Fibroblast of upper back skin (primary cell): ENCODE results near the gene C16orf92.

Experiments used
- DNase-seq: peaks from one replicate; pipeline ENCODE4 v3.0.0-alpha.2; 2013

Gene C16orf92, protein sequence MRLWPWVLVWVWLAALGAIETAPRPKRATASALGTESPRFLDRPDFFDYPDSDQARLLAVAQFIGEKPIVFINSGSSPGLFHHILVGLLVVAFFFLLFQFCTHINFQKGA

DNA sequence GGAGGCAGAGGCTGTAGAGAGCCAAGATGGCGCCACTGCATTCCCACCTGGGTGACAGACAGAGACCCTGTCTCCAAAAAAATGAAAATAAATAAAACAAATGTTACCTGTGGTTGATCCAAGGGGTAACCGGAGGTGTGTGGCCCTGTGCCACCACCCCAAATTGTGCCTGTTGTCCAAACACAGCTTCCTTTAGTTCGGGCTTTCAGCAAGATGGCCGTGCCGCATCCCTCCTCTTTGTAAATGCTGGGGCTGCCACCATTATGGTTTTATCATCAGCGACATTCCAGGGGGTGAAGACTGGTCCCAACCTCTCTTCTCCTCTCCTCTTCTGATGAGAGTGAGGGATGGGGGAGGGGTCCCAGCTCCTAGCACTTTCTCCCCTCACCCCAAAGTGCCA lies at the start of gene C16orf92:
Gene C16orf92, plus strand, starts transcription at position 312 of the 400 bp plus-strand sequence. CDS start 143 bp downstream, outside the sequence.
- no peak for DNase-seq

DNA sequence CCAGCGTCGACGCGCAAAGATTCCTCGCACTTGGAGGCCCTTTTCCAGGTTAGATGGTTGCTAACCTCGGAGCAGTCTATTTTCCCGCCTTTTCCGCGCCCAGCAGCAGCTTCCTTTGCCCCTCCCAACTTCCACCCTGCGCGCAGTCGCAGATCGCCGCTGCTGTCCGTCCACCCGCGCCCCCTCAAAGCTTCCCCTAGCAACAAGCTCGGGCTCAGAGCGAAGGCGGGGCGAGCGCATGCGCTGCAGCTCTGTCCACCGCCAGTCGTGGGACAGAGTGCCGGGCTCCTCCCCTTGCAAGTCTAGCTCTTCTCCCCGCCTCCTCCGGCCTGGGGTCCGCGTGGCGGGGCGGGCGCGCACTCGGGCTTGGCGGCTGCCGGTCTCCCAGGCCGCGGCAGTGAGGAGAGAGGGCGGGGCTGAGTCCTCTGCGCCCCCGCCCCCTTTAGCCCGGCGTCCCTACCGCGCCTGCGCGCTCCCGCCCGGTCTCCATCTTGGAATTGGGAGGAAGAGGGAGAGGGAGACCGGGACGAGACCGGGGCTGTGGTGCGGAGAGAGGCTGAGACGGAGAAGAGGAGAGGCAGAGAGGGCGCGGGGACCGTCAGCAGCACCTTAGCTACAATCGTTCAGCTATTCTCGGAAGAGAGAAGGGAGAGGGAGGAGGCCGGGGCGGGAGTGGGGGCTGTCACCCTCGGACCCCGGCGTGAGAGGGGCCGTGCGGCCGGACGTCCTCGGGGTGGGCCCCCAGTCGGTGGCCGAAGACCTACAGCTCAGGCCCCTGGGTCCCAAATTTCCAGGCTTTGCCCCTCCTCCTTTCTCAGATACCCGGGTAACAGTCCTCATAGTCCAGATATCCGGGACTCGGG lies 49.4 kb upstream of the C16orf92 start, which contains the start of gene TAOK2:
Gene TAOK2, plus strand, starts transcription at position 485 of the 863 bp plus-strand sequence. CDS start 3,905 bp downstream, outside the sequence.
- peak; percentile 99 for DNase-seq

DNA sequence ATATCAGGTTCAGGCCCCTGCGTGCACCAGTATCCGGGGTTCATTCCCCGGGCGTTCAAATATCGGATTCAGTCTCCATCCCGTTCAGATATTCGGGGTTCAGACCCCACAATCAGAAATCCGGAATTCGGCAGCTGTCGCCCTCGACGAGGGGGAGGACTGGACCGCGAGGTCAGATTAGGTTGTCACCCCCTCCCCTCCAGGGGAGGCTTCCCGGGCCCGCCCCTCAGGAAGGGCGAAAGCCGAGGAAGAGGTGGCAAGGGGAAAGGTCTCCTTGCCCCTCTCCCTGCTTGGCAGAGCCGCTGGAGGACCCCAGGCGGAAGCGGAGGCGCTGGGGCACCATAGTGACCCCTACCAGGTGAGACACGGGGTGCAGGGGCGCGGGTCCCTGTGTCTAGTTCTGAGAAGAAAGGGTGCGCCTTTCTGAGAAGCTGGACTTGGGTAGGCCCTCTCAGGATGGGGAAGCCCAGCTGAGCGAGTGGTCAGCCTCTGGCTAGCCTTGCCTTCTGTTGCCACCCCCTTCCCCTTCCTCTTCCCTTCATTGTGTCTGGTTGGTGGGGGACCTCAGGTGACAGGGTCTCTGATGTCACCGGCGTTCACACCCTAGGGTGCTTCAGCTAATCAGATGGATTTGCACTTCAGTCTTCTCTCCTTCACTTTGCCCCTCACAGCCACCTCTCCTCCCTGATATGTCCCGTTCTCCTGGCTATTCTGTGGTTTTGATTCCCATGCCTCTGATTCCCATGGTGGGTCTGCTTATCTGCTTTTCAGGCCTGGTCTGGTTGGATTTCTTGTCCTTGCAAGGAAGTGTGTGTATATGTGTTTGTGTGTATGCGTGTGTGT lies 48.5 kb upstream of the C16orf92 start:
- no peak for DNase-seq

DNA sequence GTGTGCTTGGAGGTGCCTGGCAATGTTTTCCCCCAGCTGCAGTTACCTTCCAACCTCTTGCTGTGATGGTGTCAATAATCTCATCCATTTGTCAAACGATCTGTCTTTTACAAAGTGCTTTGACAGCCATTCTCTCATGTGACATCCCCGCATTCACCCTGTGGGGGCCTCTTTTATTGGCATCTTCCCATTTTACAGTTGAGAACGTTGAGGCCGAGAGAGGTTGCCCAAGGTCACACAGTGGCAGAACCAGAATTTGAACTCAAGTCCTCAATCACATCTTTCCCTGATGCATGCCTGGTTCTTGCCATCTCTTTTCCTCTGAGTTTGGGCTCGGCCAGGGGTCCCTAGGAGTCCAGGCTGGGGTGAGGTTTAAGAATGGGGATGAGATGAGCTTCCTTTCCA lies 47.9 kb upstream of the C16orf92 start:
- no peak for DNase-seq

DNA sequence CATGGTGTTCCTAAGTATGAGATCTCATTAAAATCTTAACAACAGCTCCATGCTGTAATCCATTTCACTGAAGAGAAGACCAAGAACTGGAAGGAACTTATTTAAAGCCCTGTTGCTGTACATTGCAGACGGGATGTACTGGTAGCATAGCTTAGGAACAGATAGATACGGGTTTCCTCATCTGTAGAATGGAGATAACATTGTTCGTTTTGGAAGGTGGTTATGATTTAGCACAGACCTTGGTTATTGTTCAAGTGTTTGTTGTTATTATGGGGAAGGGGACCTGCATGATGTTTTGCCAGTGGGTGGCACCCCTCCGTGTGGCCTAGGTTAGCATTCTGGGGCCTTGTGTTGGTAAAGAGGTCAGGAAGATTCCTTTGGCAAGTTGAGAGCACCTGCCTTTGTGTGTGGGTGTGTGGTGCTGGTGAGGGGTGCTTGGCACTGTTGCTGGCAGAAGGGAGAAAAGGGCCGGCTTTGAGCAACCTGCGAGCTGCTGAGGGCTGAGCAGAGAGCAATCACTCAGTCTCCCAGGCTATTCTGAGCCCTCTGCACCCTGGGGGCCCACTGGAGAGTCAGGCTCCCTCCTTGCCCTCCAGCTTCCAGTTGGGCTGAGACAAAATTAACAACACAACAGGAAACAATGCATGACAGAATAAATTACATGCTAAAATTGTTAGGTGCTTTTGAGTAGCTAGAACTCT lies 47.0 kb upstream of the C16orf92 start:
- DNase-seq: no peak

DNA sequence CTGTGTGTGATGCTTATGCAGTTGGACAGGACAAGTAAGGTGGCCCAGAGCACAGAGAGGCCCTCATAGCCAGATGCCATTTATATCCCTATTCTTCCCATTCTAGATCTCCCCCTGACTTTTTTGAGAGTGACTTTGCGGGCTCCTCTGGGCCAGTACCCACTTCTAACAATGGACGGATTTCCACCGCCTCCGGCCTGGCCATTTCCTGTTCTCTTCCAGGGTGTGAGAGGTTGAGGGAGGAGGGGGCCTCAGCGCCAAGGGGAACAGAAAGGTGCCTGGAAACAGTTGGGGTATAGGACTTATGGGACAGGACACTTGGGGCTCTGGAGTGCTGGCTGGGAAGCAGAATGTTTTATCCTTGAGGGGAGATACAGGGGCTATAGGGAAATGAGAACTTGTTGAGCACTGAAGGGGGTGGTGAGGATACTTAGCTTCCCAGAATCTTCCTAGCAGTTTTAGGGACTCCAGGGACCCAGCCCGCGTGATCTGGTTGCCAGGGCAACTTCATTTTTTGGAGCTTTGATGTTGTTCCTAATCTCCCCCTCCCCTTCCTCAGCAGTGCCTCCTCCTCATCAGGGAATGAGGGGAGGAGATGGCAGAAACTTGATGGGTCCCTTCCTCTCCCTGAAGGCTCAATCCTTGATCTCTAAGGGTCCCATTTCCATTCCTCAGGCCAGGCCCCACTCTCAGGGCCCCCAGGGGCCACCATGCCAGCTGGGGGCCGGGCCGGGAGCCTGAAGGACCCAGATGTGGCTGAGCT lies 45.8 kb upstream of the C16orf92 start:
- no peak for DNase-seq

DNA sequence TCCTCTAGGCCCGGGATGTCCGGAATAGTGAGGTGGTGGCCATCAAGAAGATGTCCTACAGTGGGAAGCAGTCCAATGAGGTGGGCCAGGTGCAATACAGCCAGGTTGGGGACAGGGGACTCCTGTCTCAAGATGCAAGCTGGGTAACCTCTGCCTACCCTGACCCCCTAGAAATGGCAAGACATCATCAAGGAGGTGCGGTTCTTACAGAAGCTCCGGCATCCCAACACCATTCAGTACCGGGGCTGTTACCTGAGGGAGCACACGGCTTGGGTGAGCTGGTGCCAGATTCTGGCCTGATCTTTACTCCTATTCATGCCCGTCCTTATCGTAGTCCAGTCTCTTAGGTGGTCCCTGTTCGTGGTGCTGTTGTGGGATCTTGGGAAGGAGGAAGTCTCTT lies 44.9 kb upstream of the C16orf92 start:
- DNase-seq: no peak

DNA sequence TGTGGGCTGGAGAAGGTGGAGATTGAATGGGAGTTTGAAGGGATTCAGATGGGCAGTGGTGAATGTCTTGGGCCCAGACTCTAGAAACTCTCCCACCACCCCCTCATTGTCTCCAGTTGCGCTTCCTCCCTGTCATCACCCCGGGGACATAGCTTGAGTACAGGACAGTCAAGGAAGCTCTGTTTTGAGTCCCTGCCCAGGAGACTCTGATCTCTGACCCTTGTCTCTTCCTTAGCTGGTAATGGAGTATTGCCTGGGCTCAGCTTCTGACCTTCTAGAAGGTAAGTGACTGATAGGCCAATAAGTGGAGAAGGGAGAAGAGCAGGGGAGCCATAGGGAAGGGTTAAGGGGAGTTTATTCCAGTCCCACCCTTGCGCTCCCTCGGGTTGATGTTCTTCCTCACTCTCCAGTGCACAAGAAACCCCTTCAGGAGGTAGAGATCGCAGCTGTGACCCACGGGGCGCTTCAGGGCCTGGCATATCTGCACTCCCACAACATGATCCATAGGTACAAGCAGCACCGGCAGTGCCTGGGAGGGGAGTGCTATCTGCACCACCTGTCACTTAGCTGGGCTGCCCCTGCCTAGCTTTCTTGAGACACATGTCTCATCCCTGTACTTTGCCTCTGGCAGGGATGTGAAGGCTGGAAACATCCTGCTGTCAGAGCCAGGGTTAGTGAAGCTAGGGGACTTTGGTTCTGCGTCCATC lies 44.3 kb upstream of the C16orf92 start:
- no peak for DNase-seq

DNA sequence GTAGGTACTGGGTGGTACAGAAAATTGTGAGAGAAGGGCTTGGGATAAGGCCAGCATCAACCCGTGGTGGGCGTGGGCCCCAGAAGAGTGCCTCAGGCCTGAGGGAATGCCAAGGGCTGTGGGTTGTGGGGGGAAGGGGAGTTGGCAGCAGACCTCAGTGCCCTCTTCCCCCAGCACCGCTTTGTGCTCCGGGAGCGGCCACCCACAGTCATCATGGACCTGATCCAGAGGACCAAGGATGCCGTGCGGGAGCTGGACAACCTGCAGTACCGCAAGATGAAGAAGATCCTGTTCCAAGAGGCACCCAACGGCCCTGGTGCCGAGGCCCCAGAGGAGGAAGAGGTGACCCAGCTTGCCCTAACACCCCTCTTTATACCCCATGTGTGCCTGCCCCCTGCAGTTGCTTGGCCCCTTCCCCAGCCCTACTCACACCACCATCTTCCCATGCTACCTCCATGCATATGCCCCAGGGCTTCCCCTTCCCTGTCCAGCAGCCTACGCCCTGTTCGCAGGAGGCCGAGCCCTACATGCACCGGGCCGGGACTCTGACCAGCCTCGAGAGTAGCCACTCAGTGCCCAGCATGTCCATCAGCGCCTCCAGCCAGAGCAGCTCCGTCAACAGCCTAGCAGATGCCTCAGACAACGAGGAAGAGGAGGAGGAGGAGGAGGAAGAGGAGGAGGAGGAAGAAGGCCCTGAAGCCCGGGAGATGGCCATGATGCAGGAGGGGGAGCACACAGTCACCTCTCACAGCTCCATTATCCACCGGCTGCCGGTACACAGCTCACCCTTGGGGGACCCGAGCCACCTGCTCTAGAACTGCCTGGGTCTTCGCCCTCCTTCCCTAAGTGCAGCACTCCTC lies 40.2 kb upstream of the C16orf92 start:
- DNase-seq: no peak

DNA sequence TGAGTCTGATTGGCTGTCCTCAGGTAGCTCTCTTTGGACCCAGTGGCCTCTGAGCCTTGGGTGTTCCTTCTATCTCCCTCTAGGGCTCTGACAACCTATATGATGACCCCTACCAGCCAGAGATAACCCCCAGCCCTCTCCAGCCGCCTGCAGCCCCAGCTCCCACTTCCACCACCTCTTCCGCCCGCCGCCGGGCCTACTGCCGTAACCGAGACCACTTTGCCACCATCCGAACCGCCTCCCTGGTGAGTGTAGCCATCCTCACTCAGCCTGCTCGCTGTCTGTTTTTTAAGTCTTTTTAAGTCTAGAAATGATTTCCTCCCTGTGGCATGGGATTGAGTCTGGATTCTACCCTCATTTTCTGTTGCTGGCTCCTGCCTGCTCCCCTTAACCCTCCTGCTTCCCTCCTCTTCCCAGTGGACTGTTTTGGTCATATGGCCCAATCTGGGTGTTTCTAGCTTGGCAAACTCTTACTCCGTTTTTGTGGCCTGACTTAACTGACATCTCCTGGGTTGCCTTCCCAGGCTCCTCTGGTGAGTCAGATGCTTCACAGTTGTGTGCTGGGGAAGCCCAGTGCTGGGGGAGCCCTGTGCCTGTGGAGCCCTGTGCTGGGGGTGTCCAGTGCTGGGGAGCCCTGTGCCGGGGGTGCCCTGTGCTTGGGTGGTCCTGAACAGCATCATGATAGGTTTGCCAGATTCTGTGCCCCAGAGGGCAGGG lies 39.4 kb upstream of the C16orf92 start:
- peak; percentile 14 for DNase-seq

DNA sequence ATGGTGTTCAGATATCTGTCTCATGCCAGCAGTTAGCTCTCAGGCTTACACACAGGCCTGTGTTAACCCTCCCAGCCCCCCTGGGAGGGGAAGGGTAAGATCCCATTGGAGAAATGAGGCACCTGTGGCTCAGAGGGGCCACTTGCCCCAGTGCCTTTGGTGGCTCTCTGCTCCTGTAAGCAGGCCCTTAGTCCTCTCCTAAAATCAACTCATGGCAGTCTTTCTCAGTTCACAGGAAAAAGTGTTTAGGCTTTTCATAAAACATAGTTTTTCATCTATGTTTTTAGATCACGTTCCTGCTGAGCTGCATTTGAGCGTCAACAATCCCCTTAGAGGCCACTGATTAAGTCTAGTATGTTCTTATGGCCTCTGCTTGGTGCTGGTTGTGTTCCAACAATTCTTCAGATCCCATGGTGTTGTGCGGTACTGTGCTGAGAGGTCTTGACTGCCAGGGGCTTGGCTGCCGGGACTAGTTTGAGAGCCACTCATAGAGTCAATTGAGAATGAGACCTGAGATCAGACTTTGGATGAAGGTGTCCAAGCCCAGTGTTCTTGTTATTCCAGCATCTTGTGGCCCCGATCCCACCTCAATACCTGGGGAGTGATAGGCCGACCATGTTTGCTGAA lies 38.7 kb upstream of the C16orf92 start:
- no peak for DNase-seq

DNA sequence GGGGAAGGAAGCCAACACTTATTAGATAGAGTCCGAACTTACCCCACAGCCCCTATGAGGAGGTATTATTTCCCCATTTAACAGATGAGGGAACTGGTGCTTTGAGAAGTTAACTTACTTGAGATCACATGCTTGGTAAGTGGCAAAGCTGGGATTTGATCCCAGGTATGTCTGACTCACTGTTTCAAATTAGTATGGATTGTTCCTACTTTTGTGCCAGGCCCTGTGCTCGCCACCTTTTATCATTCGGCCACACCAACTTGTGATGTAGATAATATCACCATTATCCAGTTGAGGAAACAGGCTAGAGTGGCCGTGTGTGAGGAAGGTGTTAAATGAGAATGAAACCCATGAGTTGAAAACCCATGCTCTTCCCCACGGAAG lies 38.2 kb upstream of the C16orf92 start:
- DNase-seq: no peak

DNA sequence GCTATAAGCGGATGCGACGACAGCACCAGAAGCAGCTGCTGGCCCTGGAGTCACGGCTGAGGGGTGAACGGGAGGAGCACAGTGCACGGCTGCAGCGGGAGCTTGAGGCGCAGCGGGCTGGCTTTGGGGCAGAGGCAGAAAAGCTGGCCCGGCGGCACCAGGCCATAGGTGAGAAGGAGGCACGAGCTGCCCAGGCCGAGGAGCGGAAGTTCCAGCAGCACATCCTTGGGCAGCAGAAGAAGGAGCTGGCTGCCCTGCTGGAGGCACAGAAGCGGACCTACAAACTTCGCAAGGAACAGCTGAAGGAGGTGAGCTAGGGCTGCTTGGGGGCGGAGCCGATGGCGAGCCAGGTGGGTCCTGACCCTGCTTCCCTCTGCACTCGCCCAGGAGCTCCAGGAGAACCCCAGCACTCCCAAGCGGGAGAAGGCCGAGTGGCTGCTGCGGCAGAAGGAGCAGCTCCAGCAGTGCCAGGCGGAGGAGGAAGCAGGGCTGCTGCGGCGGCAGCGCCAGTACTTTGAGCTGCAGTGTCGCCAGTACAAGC lies 37.7 kb upstream of the C16orf92 start:
- DNase-seq: no peak

DNA sequence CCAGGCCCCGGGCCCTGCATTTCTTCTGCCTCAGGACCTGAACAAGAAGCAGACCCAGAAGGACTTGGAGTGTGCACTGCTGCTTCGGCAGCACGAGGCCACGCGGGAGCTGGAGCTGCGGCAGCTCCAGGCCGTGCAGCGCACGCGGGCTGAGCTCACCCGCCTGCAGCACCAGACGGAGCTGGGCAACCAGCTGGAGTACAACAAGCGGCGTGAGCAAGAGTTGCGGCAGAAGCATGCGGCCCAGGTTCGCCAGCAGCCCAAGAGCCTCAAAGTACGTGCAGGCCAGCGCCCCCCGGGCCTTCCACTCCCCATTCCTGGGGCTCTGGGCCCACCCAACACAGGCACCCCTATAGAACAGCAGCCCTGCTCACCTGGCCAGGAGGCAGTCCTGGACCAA lies 36.8 kb upstream of the C16orf92 start:
- DNase-seq: no peak

DNA sequence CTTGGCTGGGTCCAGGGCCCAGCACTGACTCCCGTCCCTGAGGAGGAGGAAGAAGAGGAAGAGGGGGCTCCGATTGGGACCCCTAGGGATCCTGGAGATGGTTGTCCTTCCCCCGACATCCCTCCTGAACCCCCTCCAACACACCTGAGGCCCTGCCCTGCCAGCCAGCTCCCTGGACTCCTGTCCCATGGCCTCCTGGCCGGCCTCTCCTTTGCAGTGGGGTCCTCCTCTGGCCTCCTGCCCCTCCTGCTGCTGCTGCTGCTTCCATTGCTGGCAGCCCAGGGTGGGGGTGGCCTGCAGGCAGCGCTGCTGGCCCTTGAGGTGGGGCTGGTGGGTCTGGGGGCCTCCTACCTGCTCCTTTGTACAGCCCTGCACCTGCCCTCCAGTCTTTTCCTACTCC lies 36.1 kb upstream of the C16orf92 start:
- no peak for DNase-seq

DNA sequence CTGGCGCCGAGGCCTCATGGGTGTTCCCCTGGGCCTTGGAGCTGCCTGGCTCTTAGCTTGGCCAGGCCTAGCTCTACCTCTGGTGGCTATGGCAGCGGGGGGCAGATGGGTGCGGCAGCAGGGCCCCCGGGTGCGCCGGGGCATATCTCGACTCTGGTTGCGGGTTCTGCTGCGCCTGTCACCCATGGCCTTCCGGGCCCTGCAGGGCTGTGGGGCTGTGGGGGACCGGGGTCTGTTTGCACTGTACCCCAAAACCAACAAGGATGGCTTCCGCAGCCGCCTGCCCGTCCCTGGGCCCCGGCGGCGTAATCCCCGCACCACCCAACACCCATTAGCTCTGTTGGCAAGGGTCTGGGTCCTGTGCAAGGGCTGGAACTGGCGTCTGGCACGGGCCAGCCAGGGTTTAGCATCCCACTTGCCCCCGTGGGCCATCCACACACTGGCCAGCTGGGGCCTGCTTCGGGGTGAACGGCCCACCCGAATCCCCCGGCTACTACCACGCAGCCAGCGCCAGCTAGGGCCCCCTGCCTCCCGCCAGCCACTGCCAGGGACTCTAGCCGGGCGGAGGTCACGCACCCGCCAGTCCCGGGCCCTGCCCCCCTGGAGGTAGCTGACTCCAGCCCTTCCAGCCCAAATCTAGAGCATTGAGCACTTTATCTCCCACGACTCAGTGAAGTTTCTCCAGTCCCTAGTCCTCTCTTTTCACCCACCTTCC lies 35.5 kb upstream of the C16orf92 start:
- DNase-seq: no peak

DNA sequence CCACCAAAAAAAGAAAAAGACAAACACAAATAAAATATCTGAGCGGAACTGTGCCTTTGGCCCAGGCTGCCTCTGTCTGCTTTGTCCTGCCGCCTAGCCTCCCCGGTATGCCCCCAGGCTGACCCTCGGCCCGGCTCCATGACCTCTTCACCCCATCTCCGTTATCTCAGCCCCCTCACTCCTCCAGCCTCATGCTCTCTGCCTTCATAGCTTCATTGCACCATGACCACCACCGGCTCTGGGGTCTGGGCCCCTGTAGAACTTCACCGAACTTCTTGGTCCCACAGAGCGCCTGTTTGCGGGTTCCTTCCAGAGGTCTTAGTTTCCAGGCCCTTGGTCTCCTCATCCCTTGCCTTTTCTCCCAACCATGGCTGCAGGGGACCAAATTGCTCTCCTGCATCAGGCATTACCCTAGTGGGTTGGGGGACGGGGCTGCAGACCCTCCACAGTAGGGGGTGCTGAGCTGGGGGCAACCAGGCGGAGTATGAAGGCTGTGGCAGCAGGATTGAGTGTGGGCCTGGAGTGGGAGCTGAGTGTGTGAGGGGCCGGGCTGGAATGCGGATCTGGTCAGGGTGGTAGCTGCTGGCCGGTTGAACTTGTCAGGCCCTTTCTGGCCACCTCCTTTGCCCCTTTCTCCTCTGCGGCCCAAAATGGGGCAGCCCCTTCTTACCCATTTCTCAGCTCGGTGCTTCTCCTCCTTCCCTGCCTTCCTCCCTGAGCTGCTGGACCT lies 34.5 kb upstream of the C16orf92 start:
- DNase-seq: no peak
